NCI-H2081 (cell line): ENCODE measurements around the gene KLF1.
A peak's percentile ranks its signal among the peaks of the same experiment; 100 is the strongest.

Experiments used
- DNase-seq, 2 experiments: peaks; one replicate each; lab custom pipeline; 2025; lab: John Stamatoyannopoulos, UW

KLF1 gene

GRCh38 chr19:12838182-12838885 lies 48.7 kb downstream of the KLF1 start, which contains the start of gene MAST1:
Gene MAST1, plus strand, starts transcription at chr19:12838515. Its CDS starts 58 bp downstream, at chr19:12838573.
- DNase-seq = peak; percentile 60 to 68

GRCh38 chr19:12837225-12837624 lies 49.8 kb downstream of the KLF1 start:
- no peak for DNase-seq

- no peak for DNase-seq
These were observed 50.5 kb downstream of the KLF1 start for GRCh38 chr19:12836529-12836863.

GRCh38 chr19:12834976-12835757 lies 51.8 kb downstream of the KLF1 start:
- DNase-seq = no peak

GRCh38 chr19:12834566-12834943 lies 52.4 kb downstream of the KLF1 start, which contains the start of gene RTBDN:
Gene RTBDN, minus strand, starts transcription at chr19:12834579. Its CDS starts 4,600 bp downstream, at chr19:12829979.
- peak in 1 of 2 experiments; percentile 14 for DNase-seq
